Fibroblast of the aortic adventitia (primary cell): ENCODE data around the gene TMEM235. TPM values are rescaled to one million over a fixed set of nuclear protein-coding genes. Genes with fewer than 3 reads are reported as not detected.
"Not testable (repeated sequence)": the region's sequence is repeated elsewhere in the genome, so short reads cannot be mapped to it uniquely, and the experiment has no call there.

Experiments
- DNase-seq: peaks from one replicate; pipeline ENCODE4 v3.0.0-alpha.2; 2010; ENCODE audit warnings: low read depth
- H3K4me3 ChIP-seq: 2 replicates; pipeline ENCODE4 v1.5.1; 2011; ENCODE audit warnings: low read depth, mild to moderate bottlenecking, control low read depth, low read length, moderate library complexity
- CTCF ChIP-seq: IDR thresholded peaks from 2 replicates; pipeline ENCODE4 v1.5.1; 2011; ENCODE audit warnings: mild to moderate bottlenecking, low read length, control low read depth, inconsistent platforms; ENCODE audit not compliant: insufficient read depth
- total RNA-seq: library from RNA; depleted of rRNA; stranded (reverse); fragments of >200 nt; gene quantifications from 2 replicates; pipeline ENCODE4 v1.2.3, GENCODE V29; 2012; ENCODE audit warnings: low replicate concordance

Gene TMEM235
- total RNA-seq, 1 donor = not detected

GRCh38 chr17:78250891-78251772, 19.7 kb downstream of the TMEM235 start:
- peak; percentile 95 for TF ChIP-seq CTCF
- no peak overlapping the region for H3K4me3 ChIP-seq
- peak; percentile 78 for DNase-seq

GRCh38 chr17:78251773-78252103, 20.3 kb downstream of the TMEM235 start:
- no peak for DNase-seq
- TF ChIP-seq CTCF = no peak
- no peak overlapping the region for H3K4me3 ChIP-seq

- TF ChIP-seq CTCF = no peak
- H3K4me3 ChIP-seq = no peak overlapping the region
- no peak for DNase-seq
Observed at GRCh38 chr17:78252111-78252634, 20.7 kb downstream of the TMEM235 start.

GRCh38 chr17:78252701-78253635, 21.5 kb downstream of the TMEM235 start:
- no peak overlapping the region for H3K4me3 ChIP-seq
- no peak for DNase-seq
- no peak for TF ChIP-seq CTCF

GRCh38 chr17:78253636-78253945, 22.2 kb downstream of the TMEM235 start:
- not testable (repeated sequence) for DNase-seq
- peak overlapping the region; percentile 88 for H3K4me3 ChIP-seq

- DNase-seq = peak; percentile 76
- peak overlapping the region; percentile 88 for H3K4me3 ChIP-seq
- TF ChIP-seq CTCF = no peak
Observed at GRCh38 chr17:78253946-78254672, 22.7 kb downstream of the TMEM235 start.
